ENCODE measurements around the gene NPC2. TPM values are rescaled to one million over a fixed set of nuclear protein-coding genes. Genes with fewer than 3 reads are reported as not detected.
A peak's percentile ranks its signal among the peaks of the same experiment; 100 is the strongest.

Gene NPC2
- total RNA-seq, 1 experiment from 2014 or later, result 135 TPM

GRCh38 chr14:74519316-74520074 is 26.4 kb upstream of the NPC2 start:
- no peak for DNase-seq (ENCODE audit: low read depth)

- DNase-seq (ENCODE audit: low read depth), result no peak
These were observed 25.1 kb upstream of the NPC2 start for GRCh38 chr14:74518221-74518620.

- no peak for DNase-seq (ENCODE audit: low read depth)
These were observed 24.6 kb upstream of the NPC2 start for GRCh38 chr14:74517731-74518130.

DNA sequence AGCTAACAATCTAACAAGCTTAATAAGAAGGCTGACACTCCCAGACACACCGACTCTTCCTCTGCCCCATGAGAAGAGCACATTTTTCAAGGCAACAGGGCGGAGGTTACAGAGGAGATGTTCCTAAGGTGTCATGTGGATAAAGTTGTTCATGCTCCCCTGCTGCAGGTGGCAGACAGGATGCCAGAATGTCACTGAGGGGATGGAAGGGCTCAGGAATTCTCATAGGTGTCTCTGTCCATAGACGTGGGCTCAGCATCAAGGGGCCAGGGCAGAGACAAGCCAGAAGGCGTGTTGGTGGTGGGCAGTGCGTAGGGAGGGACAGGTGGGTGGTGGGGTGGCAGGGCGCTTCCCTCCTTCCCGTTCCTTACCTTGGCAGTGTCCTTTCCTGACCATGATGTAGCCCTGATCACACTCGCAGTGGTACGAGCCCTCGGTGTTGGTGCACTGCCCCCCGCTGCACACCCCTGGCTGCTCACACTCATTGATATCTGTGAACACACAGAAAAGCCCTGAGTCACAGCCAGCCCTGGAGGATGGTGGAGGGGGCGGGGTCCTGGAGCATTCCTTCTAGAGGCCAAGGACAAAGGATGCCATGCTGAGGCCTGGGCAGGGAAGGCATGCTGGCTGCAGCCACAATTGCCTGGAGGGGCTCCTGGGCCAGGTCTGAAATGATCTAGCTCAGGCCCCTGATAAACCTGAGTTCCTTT is 23.5 kb upstream of the NPC2 start:
- peak; percentile 67 for DNase-seq (ENCODE audit: low read depth)

DNA sequence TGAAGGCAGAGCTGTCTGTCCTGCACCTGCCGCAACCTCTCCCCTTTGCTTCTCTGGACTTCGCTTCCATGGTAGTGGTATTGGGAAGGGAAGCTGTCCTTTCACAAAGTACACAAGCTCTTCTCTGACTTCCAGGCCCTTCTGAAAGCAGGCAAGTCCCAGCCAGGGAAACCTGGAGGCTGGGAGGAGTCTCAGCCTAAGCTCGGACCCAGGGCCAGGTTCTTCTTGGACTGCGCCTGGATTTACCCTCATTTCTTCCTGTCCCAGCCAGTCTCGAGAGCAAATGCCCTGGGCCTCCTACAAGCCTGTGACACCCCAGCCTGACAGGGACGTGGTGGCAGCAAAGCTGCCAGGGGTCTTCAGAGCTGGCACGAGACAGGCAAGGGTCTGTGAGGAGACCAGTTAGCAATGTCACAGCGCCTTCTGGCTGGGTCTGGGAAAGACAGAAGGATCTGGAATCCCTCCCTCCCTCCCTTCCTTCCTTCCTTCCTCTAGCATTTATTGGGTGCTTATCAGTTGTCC is 22.8 kb upstream of the NPC2 start:
- DNase-seq (ENCODE audit: low read depth), result no peak

GRCh38 chr14:74514471-74514941 is 21.4 kb upstream of the NPC2 start:
- peak; percentile 93 for DNase-seq (ENCODE audit: low read depth)

GRCh38 chr14:74511966-74512830 is 19.1 kb upstream of the NPC2 start:
- DNase-seq (ENCODE audit: low read depth), result no peak

GRCh38 chr14:74510959-74511409 is 17.9 kb upstream of the NPC2 start:
- peak; percentile 63 for DNase-seq (ENCODE audit: low read depth)

DNA sequence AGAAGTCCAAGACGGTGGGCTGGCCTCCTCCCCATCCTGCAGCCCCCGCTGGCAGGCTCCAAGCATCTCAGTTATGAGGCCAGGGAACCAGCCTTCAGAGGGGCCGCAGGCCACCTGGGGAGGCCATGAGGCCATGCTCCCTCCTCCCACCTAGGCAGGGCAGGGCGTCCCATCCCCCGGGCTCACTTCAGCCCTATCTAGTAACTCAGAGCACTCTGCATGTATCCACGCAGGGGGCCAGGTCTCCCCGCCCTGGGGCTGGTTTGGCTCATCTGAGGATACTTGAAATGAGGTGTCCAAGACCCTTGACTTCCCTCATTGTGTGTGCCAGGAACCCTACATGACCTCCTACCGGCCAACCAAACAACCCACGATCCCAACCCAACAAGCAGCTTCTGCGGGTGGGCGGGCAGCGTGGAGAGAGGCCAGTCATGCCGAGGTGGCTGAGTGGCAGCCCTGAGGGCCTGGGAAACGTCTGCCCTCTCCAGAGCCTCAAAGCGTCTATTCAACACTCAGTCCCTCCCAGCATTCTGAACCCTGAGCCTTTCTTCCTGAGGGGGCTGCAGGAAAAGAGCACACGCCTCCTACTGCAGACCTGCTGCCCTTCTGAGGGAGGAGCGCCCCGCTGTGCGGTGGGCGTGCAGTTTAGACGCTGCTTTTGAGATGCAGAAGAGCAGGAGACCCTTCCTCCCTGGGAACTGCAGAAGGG is 17.3 kb upstream of the NPC2 start:
- DNase-seq (ENCODE audit: low read depth), result peak; percentile 35

- no peak for DNase-seq (ENCODE audit: low read depth)
These were observed 16.6 kb upstream of the NPC2 start for GRCh38 chr14:74509587-74510222.

DNA sequence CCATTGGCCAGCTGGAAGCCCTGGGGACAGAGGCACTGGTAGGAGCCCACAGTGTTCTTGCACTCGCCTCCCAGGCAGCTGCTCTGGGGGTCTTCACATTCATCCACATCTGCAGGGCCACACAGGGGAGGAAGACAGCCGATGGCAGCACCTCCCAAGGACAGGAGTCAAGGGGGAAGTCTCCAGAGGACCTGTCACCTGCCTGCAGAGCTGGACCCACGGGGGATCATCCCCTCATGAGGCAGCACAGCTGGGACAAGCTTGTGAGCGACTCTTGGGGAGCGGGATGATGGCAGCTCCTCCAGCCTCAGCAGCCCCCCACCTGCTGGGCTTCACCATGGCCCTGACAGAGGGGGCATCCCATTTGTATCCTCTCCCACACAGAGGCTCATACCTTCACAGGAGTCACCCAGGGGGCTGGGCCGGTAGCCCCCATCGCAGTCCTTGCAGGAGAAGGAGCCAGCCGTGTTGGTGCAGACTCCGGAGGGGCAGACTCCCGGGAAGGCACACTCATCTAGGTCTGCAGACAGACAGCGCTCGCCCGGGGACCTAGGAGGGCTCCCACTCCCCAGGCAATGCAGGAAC is 15.8 kb upstream of the NPC2 start:
- no peak for DNase-seq (ENCODE audit: low read depth)

- DNase-seq (ENCODE audit: low read depth), result no peak
These were observed 15.2 kb upstream of the NPC2 start for GRCh38 chr14:74508292-74508731.

GRCh38 chr14:74507840-74508239 is 14.7 kb upstream of the NPC2 start:
- no peak for DNase-seq (ENCODE audit: low read depth)

- DNase-seq (ENCODE audit: low read depth), result no peak
These were observed 14.0 kb upstream of the NPC2 start for GRCh38 chr14:74507085-74507484.

GRCh38 chr14:74506411-74506851 is 13.3 kb upstream of the NPC2 start:
- DNase-seq (ENCODE audit: low read depth), result no peak

DNA sequence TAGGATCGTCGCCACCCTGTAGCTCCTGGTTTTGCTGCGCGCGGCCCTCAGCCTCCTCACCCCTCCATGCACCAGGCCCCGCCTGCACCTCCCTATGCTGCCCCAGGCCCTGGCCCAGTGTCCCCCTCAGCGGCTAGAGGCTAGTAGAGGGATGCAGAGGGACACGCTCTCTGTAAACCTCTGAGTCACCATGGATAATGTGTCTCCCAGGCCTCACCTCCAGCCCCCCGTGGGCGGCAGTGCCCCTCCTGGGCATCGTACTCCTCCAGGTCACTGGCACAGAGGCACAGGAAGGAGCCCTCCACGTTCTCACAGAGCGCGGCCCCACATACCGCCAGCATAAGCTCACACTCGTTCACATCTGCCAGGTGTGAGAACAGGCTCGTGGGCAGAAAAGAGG is 12.7 kb upstream of the NPC2 start:
- no peak for DNase-seq (ENCODE audit: low read depth)

GRCh38 chr14:74504874-74505720 is 12.0 kb upstream of the NPC2 start:
- DNase-seq (ENCODE audit: low read depth), result peak; percentile 1

DNA sequence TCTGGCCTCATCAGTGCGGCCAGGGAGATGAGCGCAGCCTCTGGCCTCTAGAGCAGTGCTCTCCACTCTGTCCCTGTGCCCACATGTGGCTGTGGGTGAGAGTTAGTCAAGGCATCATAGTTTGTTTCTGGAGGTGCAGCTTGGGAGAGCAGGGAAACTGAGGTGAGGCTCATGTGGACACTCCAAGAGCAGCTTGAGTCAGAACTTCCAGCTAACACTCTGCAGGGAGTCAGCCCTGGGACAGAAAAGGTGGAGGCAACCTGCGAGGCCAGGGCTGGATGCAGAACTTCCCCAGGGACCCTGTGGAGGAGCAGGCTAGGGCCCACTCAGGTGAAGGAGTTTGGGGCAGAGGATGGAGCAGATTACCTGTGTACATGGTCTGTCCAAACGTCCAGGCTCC is 11.3 kb upstream of the NPC2 start:
- no peak for DNase-seq (ENCODE audit: low read depth)

DNA sequence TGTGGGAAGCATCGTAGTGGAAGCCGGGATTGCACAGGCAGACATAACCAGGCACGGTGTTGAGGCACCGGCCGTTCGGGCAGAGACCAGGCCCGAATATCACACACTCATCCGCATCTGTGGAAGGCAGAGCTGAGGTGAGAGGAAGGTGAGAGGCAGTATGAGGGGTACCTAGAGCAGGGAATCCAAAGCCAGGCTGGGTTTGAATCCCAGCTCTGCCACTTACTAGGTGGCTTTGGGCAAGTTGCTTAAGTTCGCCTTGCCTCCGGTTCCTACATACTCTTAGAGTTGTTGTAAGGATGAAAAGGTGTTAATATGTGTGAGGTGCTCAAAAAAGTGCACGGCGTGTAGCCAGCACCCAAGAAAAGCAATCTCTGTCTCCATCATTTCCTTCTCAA is 10.8 kb upstream of the NPC2 start:
- DNase-seq (ENCODE audit: low read depth), result no peak

Data from Daoy (cell line).